C1 segment of cervical spinal cord (tissue), 14 donors: Measurements from ENCODE around the gene PLXNB1.

Experiments used
- DNase-seq, 14 donors: peaks; one replicate each; lab custom pipeline; 2025; lab: John Stamatoyannopoulos, UW

The PLXNB1 gene

DNA sequence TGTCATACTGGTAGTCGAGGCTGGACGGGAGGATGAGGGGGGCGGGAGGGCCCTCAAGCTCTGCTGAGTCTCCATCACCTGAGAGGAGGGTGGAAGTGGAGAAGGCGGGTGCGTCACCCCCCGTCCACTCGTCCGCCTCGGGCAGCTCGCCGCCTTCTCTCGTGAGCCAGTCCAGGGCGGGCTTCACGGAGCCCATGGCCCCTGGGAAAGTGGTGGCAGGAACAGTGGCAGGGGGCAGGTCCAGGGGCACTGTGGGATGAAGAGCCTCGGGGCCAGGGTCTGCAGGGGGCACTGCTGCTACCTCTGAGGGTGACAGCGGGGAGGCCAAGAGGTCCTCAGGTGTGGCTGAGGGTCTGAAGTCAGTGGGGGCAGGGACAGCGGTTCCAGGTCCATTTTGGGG is 10.3 kb downstream of the PLXNB1 start:
- DNase-seq, result no peak

- DNase-seq, result no peak
Measured at GRCh38 chr3:48419149-48419548, 10.7 kb downstream of the PLXNB1 start.

DNA sequence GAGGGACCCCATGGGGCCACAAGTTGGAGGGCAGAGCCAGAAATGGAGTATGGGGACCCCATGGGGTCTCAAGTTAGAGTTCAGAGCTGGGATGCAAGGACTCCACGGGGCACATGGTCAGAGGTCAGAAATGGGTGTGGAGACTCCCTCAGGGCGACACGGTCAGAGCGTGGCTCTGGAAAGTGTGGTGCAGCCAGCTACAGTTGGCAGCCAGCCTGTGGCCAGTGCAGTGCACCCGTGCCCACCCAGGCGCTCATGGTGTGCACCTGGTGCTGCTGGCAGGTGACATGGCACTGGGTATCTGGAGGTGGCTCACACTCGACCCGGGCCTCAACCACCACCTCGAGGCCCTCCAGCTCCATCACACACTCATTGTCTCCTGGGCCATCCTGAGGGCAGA is 11.2 kb downstream of the PLXNB1 start:
- DNase-seq, result no peak

GRCh38 chr3:48418140-48418539 is 11.7 kb downstream of the PLXNB1 start:
- DNase-seq, result no peak

- no peak for DNase-seq
Measured at GRCh38 chr3:48417529-48418108, 12.3 kb downstream of the PLXNB1 start.

- DNase-seq, result no peak
Measured at GRCh38 chr3:48416546-48416945, 13.3 kb downstream of the PLXNB1 start.

GRCh38 chr3:48416091-48416505 is 13.8 kb downstream of the PLXNB1 start:
- no peak for DNase-seq

DNA sequence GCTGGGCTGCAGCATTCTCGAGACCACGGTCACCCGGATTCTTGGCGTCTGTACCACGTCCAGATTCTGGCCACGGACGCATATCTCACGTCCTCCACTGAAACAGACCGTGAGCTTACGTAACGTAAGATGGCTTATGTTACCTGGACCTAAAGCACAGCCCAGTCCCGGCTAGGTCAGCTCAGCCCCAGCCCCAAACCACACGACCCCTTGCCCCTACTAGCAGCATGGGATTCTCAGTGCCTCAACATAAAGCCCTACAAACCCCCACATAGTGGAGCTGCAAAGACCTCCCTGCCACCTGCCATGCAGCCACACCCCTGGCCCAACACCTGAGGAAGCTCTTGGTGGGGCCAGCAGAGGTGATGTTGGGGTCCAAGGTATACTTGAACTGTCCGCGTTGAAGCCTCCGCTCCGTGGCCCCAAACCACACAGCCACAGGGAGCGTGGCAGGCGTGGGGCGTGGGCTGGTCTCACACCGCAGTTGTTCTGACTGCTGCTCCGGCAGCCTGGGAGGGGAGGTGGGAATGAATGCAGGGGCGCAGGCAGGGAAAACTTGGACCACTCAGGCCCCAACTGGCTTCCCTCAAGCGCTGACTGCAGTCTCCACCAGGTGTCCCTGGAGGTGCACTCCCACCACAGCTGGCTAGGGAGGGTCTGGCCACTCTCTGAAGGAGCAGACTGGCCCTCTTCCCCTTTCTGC is 14.5 kb downstream of the PLXNB1 start:
- no peak for DNase-seq

- peak in 5 of 14 donors; percentile 19 to 53 (median 31) for DNase-seq
Measured at GRCh38 chr3:48414376-48415250, 15.3 kb downstream of the PLXNB1 start.

- DNase-seq, result no peak
Measured at GRCh38 chr3:48413611-48414010, 16.3 kb downstream of the PLXNB1 start.

DNA sequence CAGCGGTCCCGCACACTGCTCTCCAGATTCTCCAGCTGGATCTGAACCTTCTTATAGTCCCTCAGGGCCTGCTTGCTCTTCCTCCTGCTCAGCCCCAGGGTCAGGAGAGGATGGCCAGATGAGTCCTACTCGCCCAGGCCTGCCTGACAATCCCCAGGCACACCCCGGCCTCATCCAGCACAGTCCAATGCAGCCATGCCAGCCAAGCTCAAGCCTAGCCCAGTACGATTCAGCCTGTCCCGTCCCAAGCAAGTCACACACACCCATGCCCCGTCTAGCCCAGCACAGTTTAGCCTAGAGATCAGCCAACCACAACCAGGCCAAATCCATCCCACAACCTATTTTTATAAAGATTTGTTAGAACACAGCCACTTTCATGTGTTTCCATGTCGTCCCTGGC is 16.8 kb downstream of the PLXNB1 start:
- no peak for DNase-seq

- DNase-seq, result no peak
Measured at GRCh38 chr3:48412375-48413001, 17.4 kb downstream of the PLXNB1 start.

GRCh38 chr3:48411606-48412374 is 18.1 kb downstream of the PLXNB1 start:
- no peak for DNase-seq

- no peak for DNase-seq
Measured at GRCh38 chr3:48411041-48411588, 18.8 kb downstream of the PLXNB1 start.

- no peak for DNase-seq
Measured at GRCh38 chr3:48410205-48411040, 19.5 kb downstream of the PLXNB1 start.

- DNase-seq, result no peak
Measured at GRCh38 chr3:48409291-48410201, 20.3 kb downstream of the PLXNB1 start.

DNA sequence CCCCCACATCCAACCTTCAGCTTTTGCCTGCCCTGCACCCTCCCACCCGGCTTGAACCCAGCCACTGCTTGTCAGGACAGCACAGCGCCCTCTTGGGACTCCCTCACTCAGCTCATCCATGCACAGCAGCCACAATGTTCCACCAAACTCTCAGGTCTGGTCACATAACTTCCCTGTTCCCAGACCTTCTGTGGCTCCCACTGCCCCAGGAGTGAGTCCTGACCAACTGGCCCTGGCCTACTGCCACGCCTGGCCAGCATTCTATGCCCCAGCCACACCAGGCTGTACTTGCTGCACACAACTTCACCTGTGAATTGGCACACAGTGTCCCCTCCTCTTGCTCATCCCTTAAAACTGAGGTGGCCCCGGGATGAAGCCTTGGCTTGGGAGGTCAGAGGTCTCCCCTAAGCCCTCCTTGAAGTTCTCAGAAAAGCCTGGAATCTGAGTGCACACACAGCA is 21.0 kb downstream of the PLXNB1 start:
- no peak for DNase-seq

GRCh38 chr3:48407542-48408099 is 22.3 kb downstream of the PLXNB1 start:
- DNase-seq, result no peak
